Lower leg skin (tissue), 4 donors: ENCODE data around the gene PTGDR2. TPM values are rescaled to one million over a fixed set of nuclear protein-coding genes. Genes with fewer than 3 reads are reported as not detected.

Experiments
- DNase-seq, 2 donors: peaks; one replicate each; pipeline ENCODE4 v3.0.0-alpha.2; 2019; ENCODE audit warnings: low spot score in 2 of 2
- H3K4me3 ChIP-seq: fragments of 200-600 bp; sonication (generic); 2 replicates; pipeline ENCODE4 v1.5.1; 2017; ENCODE audit warnings: mild to moderate bottlenecking, low read depth; ENCODE audit not compliant: poor library complexity, severe bottlenecking
- CTCF ChIP-seq, 3 donors: fragments of 450-650 bp; IDR thresholded peaks; one replicate each; pipeline ENCODE4 v1.5.1; 2016; ENCODE audit warnings: antibody characterized with exemption in 3 of 3, mild to moderate bottlenecking in 3 of 3, moderate library complexity in 2 of 3
- POLR2A ChIP-seq, 2 donors: fragments of 450-650 bp; IDR thresholded peaks; one replicate each; pipeline ENCODE4 v1.6.1; 2016 to 2017; ENCODE audit warnings: antibody characterized with exemption in 2 of 2, mild to moderate bottlenecking in 1 of 2, moderate library complexity in 1 of 2
- WGBS, 2 donors: methylation state at CpG; one replicate each; pipeline ENCODE4 v1.1.5; 2018; 5-methylcytosine and 5-hydroxymethylcytosine counted together
- intact Hi-C: fragments of 100-400 bp; cut with DNase I; formaldehyde crosslinking; loops from one replicate; pipeline ENCODE4 v1.15.0; 2023; ENCODE audit warnings: low total_unique reads
- total RNA-seq, 4 donors: library from RNA; depleted of rRNA; stranded (reverse); fragments of >200 nt; gene quantifications; one replicate each; pipeline ENCODE4 v1.1.0, GENCODE V29; 2016

Gene PTGDR2
- under 1 TPM; 0.13 to 0.64 (median 0.32) TPM for total RNA-seq

GRCh38 chr11:60855726-60856633 lies at the start of gene PTGDR2:
PTGDR2 (minus strand) TSS chr11:60855950; CDS start chr11:60853722, 2,228 bp downstream.
- intact Hi-C loops, result no loop called here
- TF ChIP-seq POLR2A (IDR thresholded peaks at IDR 0.05), result no peak
- no peak for TF ChIP-seq CTCF (IDR thresholded peaks at IDR 0.05)
- no peak within 1 kb of the TSS for H3K4me3 ChIP-seq
- DNase-seq, result no peak
- WGBS, 2 donors, result 48 to 52% methylated on average over 14 of the region's 14 CpGs

GRCh38 chr11:60905047-60905446 lies 49.3 kb upstream of the PTGDR2 start:
- DNase-seq, result no peak
- H3K4me3 ChIP-seq, result no peak overlapping the region
- 31% methylated on average over 6 of the region's 6 CpGs for WGBS, 2 donors
- intact Hi-C loops, result no loop called here
- TF ChIP-seq POLR2A (IDR thresholded peaks at IDR 0.05) (no peak), CTCF (IDR thresholded peaks at IDR 0.05) (no peak)

GRCh38 chr11:60902625-60903024 lies 46.9 kb upstream of the PTGDR2 start:
- no peak overlapping the region for H3K4me3 ChIP-seq
- intact Hi-C loops, result loop anchor here (5.0 kb wide), 1 partner anchor 70 kb away; no protein-coding TSS in a partner anchor
- WGBS, 2 donors, result 90% methylated on average over 11 of the region's 11 CpGs
- TF ChIP-seq CTCF (IDR thresholded peaks at IDR 0.05), result no peak
- no peak for TF ChIP-seq POLR2A (IDR thresholded peaks at IDR 0.05)
- no peak for DNase-seq

- TF ChIP-seq POLR2A (IDR thresholded peaks at IDR 0.05), result no peak
- no peak for TF ChIP-seq CTCF (IDR thresholded peaks at IDR 0.05)
- intact Hi-C loops, result loop anchor here (5.0 kb wide), 1 partner anchor 69 kb away; no protein-coding TSS in a partner anchor
- WGBS, 2 donors, result 73 to 86% methylated on average over 12 to 13 of the region's 13 CpGs
Observed at GRCh38 chr11:60900673-60901404, 45.1 kb upstream of the PTGDR2 start.

GRCh38 chr11:60899977-60900376 lies 44.2 kb upstream of the PTGDR2 start:
- 65 to 80% methylated on average over 4 of the region's 4 CpGs for WGBS, 2 donors
- DNase-seq, result no peak
- intact Hi-C loops, result loop anchor here (5.0 kb wide), 1 partner anchor 68 kb away; no protein-coding TSS in a partner anchor
- no peak overlapping the region for H3K4me3 ChIP-seq
- TF ChIP-seq POLR2A (IDR thresholded peaks at IDR 0.05), result no peak
- no peak for TF ChIP-seq CTCF (IDR thresholded peaks at IDR 0.05)

More at GRCh38 chr11:60900673-60901404, 45.1 kb upstream of the PTGDR2 start:
- no peak for DNase-seq
- H3K4me3 ChIP-seq, result no peak overlapping the region
